Rectal smooth muscle tissue (tissue), 1 donor: ENCODE results near the gene ARHGAP33.
A peak's percentile ranks its signal among the peaks of the same experiment; 100 is the strongest.

ENCODE experiments used
- H3K27ac ChIP-seq: one replicate; pipeline ENCODE4 v1.7.0; 2013; ENCODE audit warnings: low read depth, low read length, inconsistent platforms
- H3K27me3 ChIP-seq: one replicate; pipeline ENCODE4 v1.7.0; 2013; ENCODE audit warnings: low read length; ENCODE audit not compliant: control insufficient read depth, insufficient read depth
- H3K36me3 ChIP-seq: one replicate; pipeline ENCODE4 v1.7.0; 2013; ENCODE audit warnings: low read length; ENCODE audit not compliant: control insufficient read depth, insufficient read depth
- H3K4me1 ChIP-seq: one replicate; pipeline ENCODE4 v1.7.0; 2013; ENCODE audit warnings: low read length; ENCODE audit not compliant: control insufficient read depth, insufficient read depth
- H3K4me3 ChIP-seq: one replicate; pipeline ENCODE4 v1.7.0; 2013; ENCODE audit warnings: low read length
- H3K9ac ChIP-seq: one replicate; pipeline ENCODE4 v1.7.0; 2013; ENCODE audit warnings: low read length

ARHGAP33 gene

DNA sequence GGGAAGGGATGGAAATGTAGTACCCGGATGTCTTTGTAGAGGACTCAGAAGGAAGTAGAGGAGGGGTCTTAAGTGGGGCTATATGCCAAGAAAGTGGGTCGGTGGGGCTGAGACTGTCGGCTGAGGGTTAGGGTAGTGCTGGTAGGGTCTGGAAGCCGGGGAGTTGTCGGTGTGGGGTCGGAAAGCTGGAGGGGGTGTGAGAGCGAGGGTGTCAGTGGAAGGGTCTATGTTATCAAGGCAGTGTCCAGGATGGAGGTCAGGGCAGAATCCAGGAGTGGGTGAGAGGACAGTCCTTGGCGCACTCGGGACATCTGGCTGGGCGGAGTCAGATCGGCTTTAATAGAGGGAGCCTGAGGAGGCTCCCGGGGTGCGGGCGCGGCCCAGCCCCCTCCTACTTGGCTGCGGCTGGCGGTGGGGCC lies 20.2 kb upstream of the ARHGAP33 start:
- H3K36me3 ChIP-seq = peaks cover 18% of the 10 kb centered on the region
- no peaks in the 10 kb centered on the region for H3K27me3 ChIP-seq
- H3K9ac ChIP-seq = peak overlapping the region; percentile 10
- H3K27ac ChIP-seq = peak overlapping the region; percentile 99
- H3K4me3 ChIP-seq = peak overlapping the region; percentile 60
- H3K4me1 ChIP-seq = peaks cover 13% of the 10 kb centered on the region

DNA sequence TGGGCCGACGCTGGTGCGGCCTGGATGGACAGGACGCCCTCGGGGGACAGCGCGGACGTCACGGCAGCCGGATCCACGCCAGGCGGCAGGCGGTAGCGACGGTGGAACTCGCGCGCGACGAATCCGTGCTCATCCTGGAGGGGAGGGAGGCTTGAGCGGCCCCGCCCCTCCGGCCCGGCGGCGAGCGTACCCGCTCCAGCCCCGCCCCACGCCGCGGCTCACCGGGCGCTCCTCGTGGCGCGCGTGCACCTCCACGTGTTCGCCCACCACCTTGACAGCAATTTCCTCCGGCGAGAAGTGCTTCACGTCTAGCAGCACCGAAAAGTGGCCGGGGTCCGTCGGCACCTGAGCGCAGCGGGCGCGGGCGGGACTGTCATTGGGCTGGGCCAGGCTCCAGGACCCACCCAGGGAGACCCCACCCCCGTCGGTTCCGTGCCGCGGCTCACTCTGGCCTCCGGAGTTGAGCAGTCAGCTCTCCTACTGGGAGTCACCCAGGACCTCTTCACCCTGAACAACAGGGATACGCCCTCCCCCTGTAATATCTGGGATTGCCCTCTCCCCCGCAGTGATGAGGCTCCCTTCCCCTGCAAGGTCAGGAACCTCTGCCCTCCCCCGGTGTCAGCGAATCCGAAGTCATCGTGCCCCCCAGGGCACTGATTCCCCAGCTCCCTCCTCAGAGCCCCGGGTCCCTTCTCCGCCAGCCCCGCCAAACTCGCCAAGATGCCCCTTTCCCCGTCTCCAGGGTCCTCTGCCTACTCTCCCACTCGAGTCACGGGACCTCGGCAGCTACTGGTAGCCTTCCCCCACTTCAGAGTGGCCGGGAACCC lies 19.6 kb upstream of the ARHGAP33 start:
- Histone ChIP-seq H3K27me3 (no peaks in the 10 kb centered on the region), H3K36me3 (peaks cover 18% of the 10 kb centered on the region), H3K4me1 (peaks cover 13% of the 10 kb centered on the region), H3K27ac (peak overlapping the region; percentile 99), H3K4me3 (peak overlapping the region; percentile 61), H3K9ac (peak overlapping the region; percentile 84)

DNA sequence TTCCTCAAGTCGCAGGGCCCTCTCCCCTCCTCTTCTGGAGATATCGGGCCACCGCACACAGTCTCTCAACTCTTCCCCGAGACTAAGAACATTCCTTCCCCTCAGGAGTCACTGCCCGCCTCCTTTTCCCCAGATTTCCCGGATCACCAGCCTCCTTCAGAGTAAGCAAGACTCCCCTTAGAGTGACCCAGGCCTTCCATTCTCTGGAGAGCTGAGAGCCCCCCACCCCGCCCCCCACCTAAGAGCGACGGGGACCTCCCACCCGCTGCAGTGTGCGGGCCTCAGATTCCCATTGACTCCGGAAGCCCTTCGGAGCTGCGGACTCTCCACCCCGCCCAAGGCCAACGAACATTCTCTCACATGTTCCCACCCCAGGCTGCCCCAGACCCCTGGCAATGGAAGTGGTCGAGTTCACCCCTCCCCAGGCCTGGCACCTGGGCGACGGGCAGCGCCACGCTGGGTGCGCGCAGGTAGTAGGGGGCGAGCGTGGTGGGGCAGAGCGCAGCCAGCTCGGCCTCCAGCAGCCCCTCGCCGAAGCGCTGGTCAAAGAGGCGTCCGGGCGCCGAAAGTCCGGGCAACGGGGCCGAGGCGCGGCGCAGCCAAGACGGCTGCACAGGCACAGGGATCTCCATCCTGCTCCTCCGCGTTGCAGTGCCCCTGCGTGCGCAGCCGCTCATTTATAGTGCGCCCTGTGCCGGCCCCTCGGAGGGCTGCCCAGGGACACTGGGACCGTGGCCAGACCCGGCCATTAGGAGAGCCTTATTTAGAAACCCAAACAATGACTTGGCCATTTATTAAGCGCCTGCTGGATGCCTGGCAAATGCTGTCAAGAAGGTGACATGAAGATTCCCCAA lies 18.8 kb upstream of the ARHGAP33 start, which contains the start of gene HSPB6:
Gene HSPB6 (minus strand): TSS at position 653 of the 854 bp plus-strand sequence. CDS start 21 bp downstream, at position 632.
- Histone ChIP-seq H3K27ac (peak within 1 kb of the TSS; percentile 99), H3K27me3 (no peaks in the 10 kb centered on the region), H3K4me3 (peak within 1 kb of the TSS; percentile 61), H3K9ac (peak within 1 kb of the TSS; percentile 84), H3K4me1 (peaks cover 13% of the 10 kb centered on the region), H3K36me3 (peaks cover 18% of the 10 kb centered on the region)

DNA sequence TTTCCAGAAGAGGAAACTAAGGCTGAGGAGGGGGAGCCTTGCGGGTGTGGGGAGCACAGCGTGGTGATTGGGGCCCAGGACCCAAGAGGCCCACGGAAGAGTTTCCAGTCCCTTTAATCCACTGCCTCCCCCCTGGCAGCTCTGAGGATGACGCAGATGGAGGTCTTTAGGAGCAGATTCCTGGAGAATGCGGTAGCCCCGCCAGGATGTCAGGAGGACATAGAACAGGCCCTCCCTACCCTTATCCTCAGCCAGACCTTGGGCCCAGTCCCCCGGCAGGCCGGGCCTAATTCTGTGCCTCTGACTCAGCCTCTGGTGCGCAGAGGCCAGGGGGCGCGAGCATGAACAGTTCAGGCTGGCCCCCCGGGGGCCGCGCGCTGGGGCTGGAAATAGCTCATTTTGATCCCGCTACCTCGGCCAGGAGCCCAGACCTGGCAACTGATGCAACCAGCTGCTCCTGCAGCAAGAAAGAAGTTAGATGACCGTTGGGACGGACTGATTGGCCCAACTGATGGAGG lies 18.1 kb upstream of the ARHGAP33 start:
- Histone ChIP-seq H3K9ac (peak overlapping the region; percentile 84), H3K27me3 (no peaks in the 10 kb centered on the region), H3K4me3 (peak overlapping the region; percentile 61), H3K27ac (peak overlapping the region; percentile 99), H3K36me3 (peaks cover 16% of the 10 kb centered on the region), H3K4me1 (peaks cover 13% of the 10 kb centered on the region)

DNA sequence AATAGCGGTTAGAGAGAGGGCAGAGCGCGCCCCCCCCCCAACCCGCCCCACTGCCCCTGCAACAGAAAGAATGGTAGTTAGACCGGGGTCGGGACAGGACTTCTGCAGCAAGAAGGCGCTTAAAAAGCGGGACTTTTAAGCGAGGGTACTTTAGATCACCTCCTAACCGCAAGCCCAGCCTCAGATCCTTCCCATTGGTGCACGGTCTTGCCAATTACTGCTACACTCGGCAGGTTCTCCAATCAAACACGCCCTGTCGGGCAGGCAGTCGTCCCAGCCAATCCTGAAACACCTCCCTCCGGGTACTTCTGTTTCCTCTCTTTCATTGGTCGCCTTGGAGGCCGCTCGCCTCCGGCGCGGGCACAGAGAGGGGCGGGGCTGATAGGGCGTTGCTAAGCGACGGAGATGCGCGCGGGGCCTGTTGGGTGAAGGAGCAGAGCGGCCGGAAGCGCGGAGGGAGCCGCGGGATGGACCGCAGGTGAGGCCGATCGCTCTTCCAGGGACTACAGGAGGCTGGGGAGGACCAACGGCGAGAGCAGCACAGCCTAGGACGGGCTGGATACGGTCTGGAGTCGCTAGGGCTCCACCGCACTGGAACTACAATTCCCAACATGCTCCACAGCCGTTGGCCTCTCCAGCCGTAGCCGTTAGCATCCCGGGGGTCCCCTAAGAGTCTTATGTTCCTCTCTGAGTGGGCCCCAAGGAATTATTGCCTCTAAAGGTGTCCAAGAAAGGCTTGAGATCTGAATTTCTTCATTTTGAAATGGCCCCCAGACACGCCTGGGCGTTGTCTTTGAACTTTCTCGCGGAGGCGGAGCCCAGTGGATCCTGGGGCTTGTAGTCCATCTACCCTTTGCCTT lies 17.4 kb upstream of the ARHGAP33 start, which contains the start of gene PROSER3:
Gene PROSER3 (plus strand): TSS at position 428 of the 860 bp plus-strand sequence. CDS start 40 bp downstream, at position 468.
- H3K36me3 ChIP-seq = peaks cover 11% of the 10 kb centered on the region
- peak within 1 kb of the TSS; percentile 99 for H3K27ac ChIP-seq
- peak within 1 kb of the TSS; percentile 100 for H3K4me3 ChIP-seq
- no peaks in the 10 kb centered on the region for H3K27me3 ChIP-seq
- H3K4me1 ChIP-seq = peaks cover 13% of the 10 kb centered on the region
- peak within 1 kb of the TSS; percentile 100 for H3K9ac ChIP-seq

DNA sequence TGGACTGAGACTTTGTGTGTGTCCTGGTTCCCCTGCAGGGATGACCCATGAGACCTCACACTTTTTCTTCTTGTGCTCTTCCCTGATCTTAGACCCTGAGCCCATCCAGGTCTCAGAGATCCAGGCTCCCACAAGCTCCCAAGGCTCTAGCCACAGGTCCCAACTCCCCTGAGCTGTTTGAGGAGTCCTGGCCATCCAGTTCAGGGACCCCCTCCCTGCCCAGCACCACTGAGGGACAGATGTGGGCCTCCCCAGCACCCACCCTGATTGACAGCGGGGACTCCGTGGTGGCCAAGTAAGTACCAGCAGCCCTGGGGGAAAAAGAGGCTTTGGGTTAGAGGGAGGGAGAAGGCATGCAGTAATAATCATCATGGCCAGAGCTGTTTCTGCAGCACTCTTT lies 15.7 kb upstream of the ARHGAP33 start:
- Histone ChIP-seq H3K9ac (no peak overlapping the region), H3K4me3 (no peak overlapping the region), H3K27ac (no peak overlapping the region), H3K27me3 (no peaks in the 10 kb centered on the region), H3K36me3 (no peaks in the 10 kb centered on the region), H3K4me1 (peaks cover 7% of the 10 kb centered on the region)

DNA sequence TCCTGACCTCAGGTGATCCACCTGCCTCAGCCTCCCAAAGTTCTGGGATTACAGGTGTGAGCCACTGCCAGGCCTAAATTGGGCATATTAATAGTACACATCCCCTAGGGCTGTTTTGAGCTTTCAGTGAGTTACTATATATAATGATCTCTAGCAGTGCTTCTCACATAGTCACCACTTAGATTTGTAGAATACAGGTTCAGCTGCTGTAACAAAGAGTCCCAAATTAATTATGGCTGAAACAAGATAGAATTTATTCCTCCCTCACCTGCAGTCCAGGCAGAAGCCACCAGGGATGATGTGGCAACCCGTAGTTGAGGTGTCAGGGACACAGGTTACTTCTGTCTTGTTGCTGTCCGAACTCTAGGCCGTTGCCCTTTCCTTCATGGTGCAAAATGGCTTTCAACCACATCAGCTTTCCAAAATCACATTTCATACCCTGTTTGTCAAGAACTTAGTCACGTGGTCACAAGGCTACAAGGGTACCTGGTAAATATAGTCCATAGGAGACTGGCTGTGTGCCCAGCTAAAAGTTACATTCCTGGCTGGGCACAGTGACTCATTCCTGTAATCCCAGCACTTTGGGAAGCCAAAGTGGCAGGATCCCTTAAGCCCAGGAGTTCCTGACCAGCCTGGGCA lies 14.5 kb upstream of the ARHGAP33 start:
- Histone ChIP-seq H3K27ac (no peak overlapping the region), H3K9ac (no peak overlapping the region), H3K36me3 (no peaks in the 10 kb centered on the region), H3K4me1 (peaks cover 2% of the 10 kb centered on the region), H3K27me3 (no peaks in the 10 kb centered on the region), H3K4me3 (no peak overlapping the region)

DNA sequence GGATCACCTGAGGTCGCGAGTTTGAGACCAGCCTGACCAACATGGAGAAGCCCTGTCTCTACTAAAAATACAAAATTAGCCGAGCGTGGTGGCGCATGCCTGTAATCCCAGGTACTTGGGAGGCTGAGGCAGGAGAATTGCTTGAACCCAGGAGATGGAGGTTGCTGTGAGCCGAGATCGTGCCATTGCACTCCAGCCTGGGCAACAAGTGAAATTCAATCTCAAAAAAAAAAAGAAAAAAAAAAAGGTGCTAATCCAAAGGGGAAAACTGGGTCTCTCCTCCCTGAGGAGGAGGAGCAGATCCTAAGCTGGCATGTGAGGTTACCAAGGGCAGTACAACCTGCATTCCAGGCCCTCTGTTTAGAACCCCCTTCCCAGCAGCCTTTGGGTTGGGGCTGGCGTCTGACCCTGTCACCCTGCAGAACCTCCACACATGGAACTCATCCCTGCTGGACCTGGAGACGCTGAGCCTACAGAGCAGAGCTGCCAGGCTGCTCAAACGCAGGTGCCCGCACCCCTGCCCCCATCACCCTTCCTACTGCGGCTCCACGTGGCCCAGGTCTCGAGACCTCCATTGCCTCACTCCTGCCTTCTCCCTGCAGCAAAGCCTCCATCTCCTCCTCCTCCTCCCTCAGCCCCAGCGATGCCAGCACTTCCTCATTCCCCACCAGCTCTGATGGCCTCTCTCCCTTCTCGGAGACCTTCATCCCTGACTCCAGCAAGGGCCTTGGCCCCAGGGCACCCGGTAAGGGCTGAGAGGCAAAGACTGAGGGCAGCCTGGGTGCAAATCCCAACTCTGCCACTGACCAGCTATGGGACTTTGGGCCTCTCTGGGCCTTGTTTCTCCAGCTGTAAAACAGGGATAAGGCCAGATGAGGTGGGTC lies 10.7 kb upstream of the ARHGAP33 start:
- no peaks in the 10 kb centered on the region for H3K36me3 ChIP-seq
- H3K27me3 ChIP-seq = no peaks in the 10 kb centered on the region
- no peak overlapping the region for H3K27ac ChIP-seq
- H3K9ac ChIP-seq = no peak overlapping the region
- no peaks in the 10 kb centered on the region for H3K4me1 ChIP-seq
- no peak overlapping the region for H3K4me3 ChIP-seq

DNA sequence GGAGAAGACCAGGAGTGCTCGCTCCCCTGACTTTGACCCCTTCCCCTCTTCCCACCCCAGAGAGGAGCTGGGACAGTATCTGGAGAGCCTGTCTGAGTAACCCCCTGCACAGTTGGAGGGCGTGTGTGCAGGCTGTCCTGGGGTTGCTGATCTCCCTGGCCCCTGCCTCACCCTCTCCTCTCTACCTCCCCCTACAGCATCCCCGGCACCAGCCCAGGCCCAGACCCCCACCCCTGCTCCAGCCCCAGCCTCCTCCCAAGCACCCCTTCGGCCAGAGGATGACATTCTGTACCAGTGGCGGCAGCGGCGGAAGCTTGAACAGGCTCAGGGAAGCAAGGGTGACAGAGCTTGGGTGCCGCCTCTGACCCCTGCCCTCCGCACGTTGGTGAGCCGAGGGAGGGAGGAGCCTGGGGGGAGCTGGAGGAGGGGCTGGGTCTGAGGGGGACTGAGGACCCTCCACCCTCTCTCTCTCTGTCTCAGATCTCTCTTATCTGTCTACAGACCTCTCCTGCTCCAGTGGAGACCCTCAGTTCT lies 8.7 kb upstream of the ARHGAP33 start:
- Histone ChIP-seq H3K36me3 (no peaks in the 10 kb centered on the region), H3K4me1 (no peaks in the 10 kb centered on the region), H3K4me3 (no peak overlapping the region), H3K9ac (no peak overlapping the region), H3K27ac (no peak overlapping the region), H3K27me3 (no peaks in the 10 kb centered on the region)

DNA sequence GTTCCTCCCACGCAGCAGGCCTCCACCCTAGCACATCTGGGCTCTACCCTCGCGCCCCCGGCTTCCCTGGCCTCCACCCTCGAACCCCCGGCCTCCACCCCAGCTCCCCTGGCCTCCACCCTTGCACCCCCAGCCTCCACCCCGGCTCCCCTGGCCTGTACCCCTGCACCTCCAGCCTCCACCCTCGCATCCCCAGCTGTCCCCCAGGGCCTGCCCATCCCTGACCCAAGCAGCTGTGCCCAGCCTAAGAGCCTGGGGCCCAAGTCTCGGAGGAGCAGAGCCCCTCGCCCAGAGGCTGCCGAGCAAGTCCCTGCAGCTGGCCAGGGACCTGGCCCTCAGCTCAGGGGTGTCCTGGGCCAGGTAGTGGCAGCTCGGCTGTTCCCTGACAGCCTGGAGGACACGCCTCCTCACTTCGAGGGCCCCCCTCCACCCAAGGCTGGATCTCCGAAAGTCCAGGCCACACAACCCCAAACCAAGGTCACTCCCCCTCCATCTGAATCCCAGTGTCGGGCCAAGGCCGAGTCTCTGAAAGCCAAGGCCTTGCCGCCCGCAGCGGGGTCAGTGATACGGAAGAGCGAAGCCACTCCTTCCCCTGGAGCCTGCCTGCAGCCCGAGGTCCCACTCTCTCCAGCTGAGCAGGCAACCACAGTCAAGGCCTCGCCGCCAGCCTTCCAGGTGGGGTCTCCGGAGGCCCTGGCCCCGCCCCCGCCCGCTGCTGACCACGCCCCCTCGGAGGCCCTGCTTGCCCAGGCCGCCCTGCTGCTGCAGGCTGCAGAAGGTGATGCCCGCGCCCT lies 7.9 kb upstream of the ARHGAP33 start:
- no peaks in the 10 kb centered on the region for H3K4me1 ChIP-seq
- H3K27me3 ChIP-seq = no peaks in the 10 kb centered on the region
- H3K9ac ChIP-seq = no peak overlapping the region
- H3K36me3 ChIP-seq = no peaks in the 10 kb centered on the region
- no peak overlapping the region for H3K27ac ChIP-seq
- no peak overlapping the region for H3K4me3 ChIP-seq
